RWPE1 (cell line): ENCODE data around the gene CCDC197.

Source experiments
- CTCF ChIA-PET: fragments of 350-600 bp; sonication (Branson Sonifier 250); formaldehyde crosslinking; extraction: SDS; loops from one replicate; lab custom pipeline; 2021; lab: Yijun Ruan, JAX
- POLR2A ChIA-PET: fragments of 400-600 bp; formaldehyde crosslinking; extraction: SDS; loops from one replicate; lab custom pipeline; 2020; ENCODE audit warnings: antibody characterized with exemption; ENCODE audit not compliant: low non-redundant PET; lab: Yijun Ruan, JAX
- DNase-seq: peaks from one replicate; pipeline ENCODE4 v3.0.0; 2012; ENCODE audit warnings: low spot score
- H3K27ac ChIP-seq: fragments of 450-650 bp; 2 replicates; pipeline ENCODE4 v1.5.1; 2017
- TF ChIP-seq, protein P1 (sequence below): fragments of 450-650 bp; conservative IDR thresholded peaks from 2 replicates; pipeline ENCODE4 v1.5.1; 2017; ENCODE audit warnings: low read depth, mild to moderate bottlenecking

The CCDC197 gene

DNA sequence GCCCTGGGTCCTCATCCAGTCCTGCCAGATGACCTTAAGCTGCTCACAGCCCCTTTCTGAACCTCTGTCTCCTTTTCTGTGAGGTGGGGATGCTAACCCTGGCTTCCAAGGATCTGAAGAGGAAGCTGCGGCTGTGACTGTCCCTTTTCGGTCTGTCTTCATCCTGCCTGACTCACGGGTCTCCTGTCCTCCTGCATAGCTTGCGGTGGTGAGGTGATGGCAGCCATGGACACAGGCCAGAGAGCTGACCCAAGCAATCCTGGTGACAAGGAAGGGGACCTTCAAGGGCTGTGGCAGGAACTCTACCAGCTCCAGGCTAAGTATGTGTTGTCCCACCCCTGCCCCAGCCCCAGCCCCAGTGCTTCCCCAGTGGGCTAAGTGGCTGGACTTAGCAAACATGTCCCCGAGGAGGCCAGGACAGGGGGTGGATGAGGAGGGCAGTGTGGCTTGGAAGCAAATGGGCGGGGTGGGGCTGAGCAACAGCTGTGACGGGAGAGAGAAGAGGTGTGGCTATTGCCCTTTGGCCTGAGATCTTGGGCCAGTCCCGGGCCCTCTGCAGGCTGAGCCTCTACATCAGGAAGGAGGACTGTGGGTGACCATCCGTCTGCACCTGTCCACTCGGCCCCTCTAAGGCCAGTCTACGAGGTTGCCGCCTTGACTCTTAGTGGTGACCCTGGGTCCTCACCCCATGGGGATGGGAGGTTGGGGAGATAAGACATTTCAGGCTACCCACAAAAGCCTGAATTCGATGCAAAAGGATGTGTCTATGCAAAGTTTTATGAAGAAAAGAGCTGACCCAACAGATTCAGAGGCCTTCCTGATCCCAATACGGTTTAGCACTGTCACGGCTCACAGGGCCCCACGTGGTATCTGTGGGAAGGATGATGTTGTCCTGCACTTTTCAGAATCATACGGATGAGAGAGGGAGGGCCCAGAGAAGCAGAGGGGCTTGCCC lies 1.1 kb downstream of the CCDC197 start:
- ChIA-PET POLR2A (no interaction called here), CTCF (interaction anchor here (0.6 to 3.6 kb wide), 4 partner anchors 13 to 139 kb away, joined by 3 to 39 read pairs (median 4); no protein-coding TSS in a partner anchor)
- H3K27ac ChIP-seq, result no peak overlapping the region
- DNase-seq, result no peak
- TF ChIP-seq, protein P1, sequence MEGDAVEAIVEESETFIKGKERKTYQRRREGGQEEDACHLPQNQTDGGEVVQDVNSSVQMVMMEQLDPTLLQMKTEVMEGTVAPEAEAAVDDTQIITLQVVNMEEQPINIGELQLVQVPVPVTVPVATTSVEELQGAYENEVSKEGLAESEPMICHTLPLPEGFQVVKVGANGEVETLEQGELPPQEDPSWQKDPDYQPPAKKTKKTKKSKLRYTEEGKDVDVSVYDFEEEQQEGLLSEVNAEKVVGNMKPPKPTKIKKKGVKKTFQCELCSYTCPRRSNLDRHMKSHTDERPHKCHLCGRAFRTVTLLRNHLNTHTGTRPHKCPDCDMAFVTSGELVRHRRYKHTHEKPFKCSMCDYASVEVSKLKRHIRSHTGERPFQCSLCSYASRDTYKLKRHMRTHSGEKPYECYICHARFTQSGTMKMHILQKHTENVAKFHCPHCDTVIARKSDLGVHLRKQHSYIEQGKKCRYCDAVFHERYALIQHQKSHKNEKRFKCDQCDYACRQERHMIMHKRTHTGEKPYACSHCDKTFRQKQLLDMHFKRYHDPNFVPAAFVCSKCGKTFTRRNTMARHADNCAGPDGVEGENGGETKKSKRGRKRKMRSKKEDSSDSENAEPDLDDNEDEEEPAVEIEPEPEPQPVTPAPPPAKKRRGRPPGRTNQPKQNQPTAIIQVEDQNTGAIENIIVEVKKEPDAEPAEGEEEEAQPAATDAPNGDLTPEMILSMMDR, result no peak

DNA sequence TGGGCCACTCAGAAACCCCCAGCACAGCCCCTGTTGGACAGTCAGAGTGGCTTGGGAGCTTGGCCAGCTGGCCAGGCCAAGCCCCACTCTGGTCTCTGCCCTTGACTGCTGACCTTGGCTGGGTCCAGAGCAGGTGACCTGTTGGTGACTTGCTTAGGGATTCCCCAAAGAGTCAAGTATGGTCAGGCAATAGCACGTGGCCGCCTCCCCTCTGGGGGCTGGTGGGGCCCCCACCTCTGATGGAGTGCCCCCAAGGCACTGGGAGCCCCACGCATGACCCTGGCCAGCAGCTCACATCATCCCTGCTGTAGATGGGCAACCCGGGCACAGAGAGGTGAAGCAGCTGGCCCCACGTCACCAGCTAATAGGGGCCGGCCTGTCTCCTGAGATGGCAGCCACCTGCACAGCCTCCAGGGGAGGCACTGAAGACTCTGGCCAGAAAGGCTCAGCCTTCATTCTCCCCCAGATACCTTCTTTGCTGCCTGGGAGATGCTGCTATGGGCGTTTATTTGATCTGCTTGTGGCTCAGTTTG lies 1.8 kb downstream of the CCDC197 start:
- no peak overlapping the region for H3K27ac ChIP-seq
- ChIA-PET POLR2A (no interaction called here), CTCF (interaction anchor here (3.6 kb wide), 1 partner anchor 59 kb away, joined by 39 read pairs; no protein-coding TSS in a partner anchor)
- DNase-seq, result no peak
- TF ChIP-seq, protein P1, result no peak

DNA sequence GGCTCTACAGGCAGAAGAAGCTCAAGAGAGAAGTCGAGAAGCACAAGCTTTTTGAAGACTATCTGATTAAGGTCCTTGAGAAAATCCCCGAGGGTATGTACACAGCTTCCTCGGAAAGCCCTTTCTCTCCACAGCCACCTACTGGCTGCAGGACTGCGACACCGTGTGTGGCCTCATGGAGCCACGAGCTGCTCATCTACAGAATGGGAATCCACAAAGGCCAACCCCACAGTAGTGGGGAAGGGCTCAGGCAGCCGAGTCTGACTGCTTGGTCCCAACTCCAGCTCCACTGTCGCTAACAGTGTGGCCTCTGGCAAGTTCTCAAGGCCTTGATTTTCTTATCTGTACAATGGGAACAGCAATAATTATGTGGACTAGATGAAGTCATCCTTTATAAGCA lies 2.5 kb downstream of the CCDC197 start:
- TF ChIP-seq, protein P1, result no peak
- POLR2A ChIA-PET, result no interaction called here
- H3K27ac ChIP-seq, result no peak overlapping the region
- CTCF ChIA-PET, result interaction anchor here (0.6 to 3.6 kb wide), 2 partner anchors 59 to 236 kb away, joined by 3 to 39 read pairs; no protein-coding TSS in a partner anchor
- no peak for DNase-seq

DNA sequence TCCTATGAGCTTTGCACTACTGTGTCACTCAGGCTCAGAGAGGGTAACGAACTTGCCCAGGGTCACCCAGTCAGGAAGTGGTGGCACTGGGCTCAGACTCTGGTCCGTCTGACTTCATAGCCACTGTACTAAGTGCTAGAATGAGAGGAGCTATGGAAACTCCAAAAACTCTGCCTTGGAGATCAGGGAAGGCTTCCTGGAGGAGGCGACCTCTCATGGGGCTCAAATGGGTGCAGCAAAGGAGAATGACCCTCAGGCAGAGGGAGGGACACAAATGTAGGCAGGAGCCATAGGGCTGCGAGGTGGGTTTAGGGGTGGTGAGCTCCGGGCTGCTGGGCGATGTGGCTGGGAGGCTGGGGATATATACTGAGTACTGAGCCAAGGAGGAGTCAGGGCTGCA lies 3.2 kb downstream of the CCDC197 start:
- no peak overlapping the region for H3K27ac ChIP-seq
- no peak for DNase-seq
- POLR2A ChIA-PET, result no interaction called here
- CTCF ChIA-PET, result interaction anchor here (0.9 to 3.6 kb wide), 2 partner anchors 34 to 60 kb away, joined by 3 to 39 read pairs; no protein-coding TSS in a partner anchor
- TF ChIP-seq, protein P1, result no peak

DNA sequence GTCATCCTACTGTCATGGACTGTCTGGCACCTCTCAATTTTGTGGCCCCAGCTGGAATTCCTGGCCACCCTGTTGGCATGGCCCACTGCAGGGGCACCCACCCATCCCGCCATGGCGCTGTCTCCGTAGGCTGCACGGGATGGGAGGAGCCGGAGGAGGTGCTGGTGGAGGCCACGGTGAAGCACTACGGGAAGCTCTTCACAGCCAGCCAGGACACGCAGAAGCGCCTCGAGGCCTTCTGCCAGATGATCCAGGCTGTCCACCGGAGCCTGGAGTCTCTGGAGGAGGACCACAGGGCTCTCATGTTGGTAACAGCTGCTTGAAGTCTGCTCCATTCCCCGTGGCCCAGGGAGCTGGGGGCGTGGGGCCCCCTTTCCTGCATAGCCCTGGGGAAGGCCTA lies 3.9 kb downstream of the CCDC197 start:
- TF ChIP-seq, protein P1, result no peak

More for the DNA sequence above, 3.9 kb downstream of the CCDC197 start:
- POLR2A ChIA-PET, result interaction anchor here (0.9 kb wide), 1 partner anchor 62 kb away, joined by 3 read pairs; no protein-coding TSS in a partner anchor
- CTCF ChIA-PET, result interaction anchor here (0.6 to 3.6 kb wide), 6 partner anchors 33 to 346 kb away, joined by 3 to 39 read pairs (median 3); no protein-coding TSS in a partner anchor
- H3K27ac ChIP-seq, result no peak overlapping the region
- DNase-seq, result no peak
